Type B pancreatic cell (in vitro differentiated cells): ENCODE measurements around the gene FDXACB1. TPM values are rescaled to one million over a fixed set of nuclear protein-coding genes. Genes with fewer than 3 reads are reported as not detected.

Source experiments
- DNase-seq: peaks from one replicate; pipeline ENCODE4 v3.0.0; 2021; ENCODE audit warnings: mixed read lengths; ENCODE audit not compliant: unreplicated experiment; ENCODE audit errors: extremely low spot score
- H3K27ac Mint-ChIP-seq: 2 replicates; pipeline ENCODE4 v1.8.0; 2021; ENCODE audit warnings: mild to moderate bottlenecking, mixed read lengths
- H3K27me3 Mint-ChIP-seq: 2 replicates; pipeline ENCODE4 v1.8.0; 2021; ENCODE audit warnings: mixed read lengths
- H3K36me3 Mint-ChIP-seq: 2 replicates; pipeline ENCODE4 v1.8.0; 2021; ENCODE audit warnings: mixed read lengths
- H3K4me1 Mint-ChIP-seq: one replicate; pipeline ENCODE4 v1.8.0; 2021; ENCODE audit warnings: mixed read lengths; ENCODE audit not compliant: unreplicated experiment
- H3K4me3 Mint-ChIP-seq: 2 replicates; pipeline ENCODE4 v1.8.0; 2021; ENCODE audit warnings: mild to moderate bottlenecking, mixed read lengths
- H3K9me3 Mint-ChIP-seq: 2 replicates; pipeline ENCODE4 v1.8.0; 2021; ENCODE audit warnings: mixed read lengths
- total RNA-seq: library from RNA; stranded (reverse); gene quantifications from 2 replicates; pipeline ENCODE4 v1.2.1, GENCODE V29; 2021; ENCODE audit warnings: low replicate concordance
- TF ChIP-seq, protein P1 (sequence below): fragments of 200-600 bp; sonication (generic); conservative IDR thresholded peaks from 2 replicates; pipeline ENCODE4 v1.5.0; 2021; ENCODE audit warnings: antibody characterized with exemption, mild to moderate bottlenecking

FDXACB1 gene
- total RNA-seq, 1 donor from 2014 or later, result 2.9 TPM

DNA sequence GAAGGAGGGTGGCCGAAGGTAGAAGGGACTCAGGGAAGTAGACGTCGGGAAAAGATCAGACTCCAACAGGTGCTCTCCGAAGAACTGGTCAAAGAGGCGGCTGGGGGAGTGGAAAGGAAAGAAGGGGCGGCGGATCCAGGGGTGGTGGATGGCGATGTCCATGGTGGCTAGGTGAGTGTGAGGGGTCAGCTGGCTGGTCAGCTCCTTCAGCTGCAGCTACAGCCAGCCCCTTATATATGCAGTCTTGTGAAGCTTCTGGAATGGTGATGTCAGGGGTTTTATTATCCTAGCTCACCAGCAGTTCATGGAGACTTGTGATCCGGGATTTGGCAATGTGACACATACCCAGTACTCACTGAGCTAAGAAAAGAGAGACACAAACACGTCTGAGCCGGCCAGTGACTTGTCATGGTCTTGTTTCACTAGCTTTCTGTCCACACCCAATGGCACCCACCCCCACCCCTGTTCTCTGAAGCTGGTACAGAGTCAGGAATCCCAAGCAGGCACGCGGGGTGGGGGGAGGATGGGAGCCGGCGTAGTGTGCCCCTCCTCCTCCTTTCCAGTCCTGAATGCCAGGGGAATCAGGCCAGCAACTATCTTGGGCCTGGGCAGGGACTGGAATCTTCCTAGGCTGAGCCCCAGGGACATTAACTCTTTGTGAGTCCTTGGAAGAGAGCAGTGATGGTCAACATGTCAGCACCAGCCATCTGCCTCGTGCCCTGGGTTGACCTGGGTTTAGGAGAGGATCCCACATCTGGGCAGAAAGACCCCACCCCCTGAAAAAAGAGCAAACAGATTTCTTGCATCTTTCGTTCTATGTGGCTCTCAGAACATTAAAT lies 32.8 kb upstream of the FDXACB1 start, which contains the start of gene CRYAB:
TSS of gene CRYAB (minus strand) at position 208 of the 839 bp plus-strand sequence. CDS start at position 162, 46 bp downstream.
- H3K27ac Mint-ChIP-seq, result peak within 1 kb of the TSS; percentile 46
- peaks cover 22% of the 10 kb centered on the region for H3K4me1 Mint-ChIP-seq
- H3K36me3 Mint-ChIP-seq, result no peaks in the 10 kb centered on the region
- DNase-seq, result no peak
- H3K4me3 Mint-ChIP-seq, result no peak within 1 kb of the TSS
- H3K27me3 Mint-ChIP-seq, result peaks cover 4% of the 10 kb centered on the region
- H3K9me3 Mint-ChIP-seq, result no peaks in the 10 kb centered on the region
- TF ChIP-seq, protein P1, sequence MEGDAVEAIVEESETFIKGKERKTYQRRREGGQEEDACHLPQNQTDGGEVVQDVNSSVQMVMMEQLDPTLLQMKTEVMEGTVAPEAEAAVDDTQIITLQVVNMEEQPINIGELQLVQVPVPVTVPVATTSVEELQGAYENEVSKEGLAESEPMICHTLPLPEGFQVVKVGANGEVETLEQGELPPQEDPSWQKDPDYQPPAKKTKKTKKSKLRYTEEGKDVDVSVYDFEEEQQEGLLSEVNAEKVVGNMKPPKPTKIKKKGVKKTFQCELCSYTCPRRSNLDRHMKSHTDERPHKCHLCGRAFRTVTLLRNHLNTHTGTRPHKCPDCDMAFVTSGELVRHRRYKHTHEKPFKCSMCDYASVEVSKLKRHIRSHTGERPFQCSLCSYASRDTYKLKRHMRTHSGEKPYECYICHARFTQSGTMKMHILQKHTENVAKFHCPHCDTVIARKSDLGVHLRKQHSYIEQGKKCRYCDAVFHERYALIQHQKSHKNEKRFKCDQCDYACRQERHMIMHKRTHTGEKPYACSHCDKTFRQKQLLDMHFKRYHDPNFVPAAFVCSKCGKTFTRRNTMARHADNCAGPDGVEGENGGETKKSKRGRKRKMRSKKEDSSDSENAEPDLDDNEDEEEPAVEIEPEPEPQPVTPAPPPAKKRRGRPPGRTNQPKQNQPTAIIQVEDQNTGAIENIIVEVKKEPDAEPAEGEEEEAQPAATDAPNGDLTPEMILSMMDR, result no peak

DNA sequence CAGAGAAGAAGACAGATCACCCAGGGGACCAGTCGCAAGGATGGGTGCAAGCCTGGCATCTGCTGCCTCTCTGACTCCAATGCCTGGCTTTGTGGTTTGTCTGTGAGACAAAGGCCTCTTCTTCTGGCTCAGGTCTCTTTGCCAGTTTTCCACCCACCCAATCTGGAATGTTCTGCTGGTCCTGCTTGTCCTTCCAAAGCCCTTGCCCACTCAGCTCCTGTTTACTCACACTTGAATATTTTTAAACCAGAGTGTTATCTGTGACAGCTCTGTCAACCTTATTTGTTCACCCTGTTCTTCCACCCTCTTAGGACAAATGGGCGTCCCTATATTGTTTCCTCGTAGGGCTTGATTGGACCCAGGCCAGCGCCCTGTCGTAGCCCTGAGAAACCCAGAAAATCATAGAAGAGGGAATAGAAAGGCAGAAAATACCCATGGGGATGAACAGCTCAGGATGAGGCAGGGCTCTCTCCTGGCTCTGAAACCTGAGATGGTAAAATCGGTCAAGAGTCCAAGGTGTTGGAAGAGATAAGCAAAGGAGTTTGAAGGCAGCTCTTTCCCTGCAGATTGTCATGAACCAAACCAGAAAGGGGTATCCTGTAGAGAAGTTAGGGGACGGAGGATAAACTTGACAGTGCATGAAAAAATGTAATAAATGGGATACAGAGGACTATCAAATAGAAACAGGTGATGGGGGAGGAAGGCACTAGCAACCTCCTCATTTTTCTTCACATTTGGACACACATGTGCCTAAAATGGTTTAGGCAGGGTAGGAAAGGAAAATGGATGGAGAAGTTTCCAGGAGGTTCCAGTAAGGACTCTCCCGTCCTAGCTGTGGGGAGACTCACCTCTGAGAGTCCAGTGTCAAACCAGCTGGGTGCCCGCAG lies 32.0 kb upstream of the FDXACB1 start:
- no peaks in the 10 kb centered on the region for H3K9me3 Mint-ChIP-seq
- H3K4me1 Mint-ChIP-seq, result peaks cover 22% of the 10 kb centered on the region
- DNase-seq, result no peak
- no peak overlapping the region for H3K27ac Mint-ChIP-seq
- H3K4me3 Mint-ChIP-seq, result no peak overlapping the region
- no peaks in the 10 kb centered on the region for H3K36me3 Mint-ChIP-seq
- TF ChIP-seq, protein P1, result no peak
- peaks cover 4% of the 10 kb centered on the region for H3K27me3 Mint-ChIP-seq

DNA sequence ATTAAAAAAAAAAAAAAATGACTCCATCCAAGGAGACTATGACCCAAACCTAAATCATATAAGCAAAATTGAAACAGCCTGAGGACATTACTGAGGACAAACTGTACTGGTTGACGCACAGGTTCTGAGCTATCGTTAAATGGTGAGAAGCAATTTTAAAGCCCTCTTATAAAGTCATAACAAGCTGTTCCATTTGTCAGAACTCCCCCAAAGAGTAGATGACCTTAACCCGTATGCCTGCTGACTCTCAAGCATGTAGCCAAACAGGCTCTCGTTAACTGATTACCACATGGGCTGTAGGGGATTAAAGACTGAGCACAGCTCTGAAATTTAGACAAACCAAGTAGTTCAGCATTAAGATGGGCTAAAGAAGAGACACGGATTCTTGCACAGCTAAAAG lies 30.4 kb upstream of the FDXACB1 start:
- Mint-ChIP-seq H3K36me3 (no peaks in the 10 kb centered on the region), H3K27ac (no peak overlapping the region), H3K4me3 (no peak overlapping the region), H3K27me3 (peaks cover 4% of the 10 kb centered on the region), H3K4me1 (peaks cover 21% of the 10 kb centered on the region), H3K9me3 (peaks cover 3% of the 10 kb centered on the region)
- TF ChIP-seq, protein P1, result no peak
- no peak for DNase-seq

DNA sequence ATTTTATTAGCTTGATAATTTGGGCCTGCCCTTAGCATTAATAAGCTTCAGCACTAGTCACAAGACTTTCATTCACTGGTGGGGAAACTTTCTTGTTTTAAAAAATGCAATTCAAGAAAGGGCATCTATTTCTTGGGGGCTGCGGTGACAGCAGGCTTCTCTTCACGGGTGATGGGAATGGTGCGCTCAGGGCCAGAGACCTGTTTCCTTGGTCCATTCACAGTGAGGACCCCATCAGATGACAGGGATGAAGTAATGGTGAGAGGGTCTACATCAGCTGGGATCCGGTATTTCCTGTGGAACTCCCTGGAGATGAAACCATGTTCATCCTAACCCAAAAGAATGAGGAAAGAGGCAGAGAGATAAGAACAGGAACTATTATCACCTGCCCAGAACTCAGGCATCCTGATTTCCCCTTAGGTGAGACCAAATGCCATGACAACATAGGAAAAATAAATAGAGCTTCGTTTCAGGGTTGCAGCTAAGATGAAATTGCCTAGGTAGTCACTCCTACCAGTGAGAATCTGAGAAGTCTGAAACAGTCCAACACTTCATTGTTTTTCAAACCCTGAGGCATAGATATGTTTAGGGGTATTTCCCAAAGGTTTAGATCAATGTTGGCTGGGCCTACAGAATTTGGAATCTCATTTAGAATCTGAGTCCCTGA lies 29.8 kb upstream of the FDXACB1 start:
- H3K4me1 Mint-ChIP-seq, result peaks cover 17% of the 10 kb centered on the region
- H3K9me3 Mint-ChIP-seq, result peaks cover 3% of the 10 kb centered on the region
- H3K27me3 Mint-ChIP-seq, result peaks cover 4% of the 10 kb centered on the region
- TF ChIP-seq, protein P1, result no peak
- no peaks in the 10 kb centered on the region for H3K36me3 Mint-ChIP-seq
- H3K4me3 Mint-ChIP-seq, result no peak overlapping the region
- no peak overlapping the region for H3K27ac Mint-ChIP-seq
- no peak for DNase-seq

DNA sequence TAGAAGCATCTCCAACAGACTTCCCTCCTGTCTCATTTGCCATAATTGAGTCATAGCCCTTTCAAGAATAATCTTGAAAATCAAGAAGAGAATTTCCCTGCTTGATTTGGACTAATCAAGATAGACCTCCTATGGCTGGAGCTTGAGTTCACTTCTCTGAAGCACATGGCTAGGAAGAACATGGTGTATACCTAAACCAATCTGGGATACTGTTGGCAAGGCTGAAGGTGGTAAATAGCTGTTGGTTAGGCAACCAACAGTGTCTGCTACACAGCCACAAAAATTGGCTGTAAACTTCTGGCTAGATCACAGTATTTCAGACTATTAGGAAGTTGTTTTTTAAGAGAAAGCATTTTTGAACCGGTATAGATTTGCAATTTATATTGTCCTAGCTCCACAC lies 27.7 kb upstream of the FDXACB1 start:
- Mint-ChIP-seq H3K27me3 (peaks cover 4% of the 10 kb centered on the region), H3K4me1 (peaks cover 12% of the 10 kb centered on the region), H3K27ac (no peak overlapping the region), H3K36me3 (no peaks in the 10 kb centered on the region), H3K9me3 (peaks cover 3% of the 10 kb centered on the region), H3K4me3 (no peak overlapping the region)
- no peak for DNase-seq
- TF ChIP-seq, protein P1, result no peak
